Stimulated activated CD8-positive, alpha-beta memory T cell treated with anti-CD3 and anti-CD28 coated beads, Interleukin-4, amount 100 ng/mL, for 48 hours (primary cell): ENCODE data around the gene CA9.
A peak's percentile ranks its signal among the peaks of the same experiment; 100 is the strongest.

Experiments used
- DNase-seq: peaks from one replicate; pipeline ENCODE4 v3.0.0-alpha.2; 2020

Gene CA9

DNA sequence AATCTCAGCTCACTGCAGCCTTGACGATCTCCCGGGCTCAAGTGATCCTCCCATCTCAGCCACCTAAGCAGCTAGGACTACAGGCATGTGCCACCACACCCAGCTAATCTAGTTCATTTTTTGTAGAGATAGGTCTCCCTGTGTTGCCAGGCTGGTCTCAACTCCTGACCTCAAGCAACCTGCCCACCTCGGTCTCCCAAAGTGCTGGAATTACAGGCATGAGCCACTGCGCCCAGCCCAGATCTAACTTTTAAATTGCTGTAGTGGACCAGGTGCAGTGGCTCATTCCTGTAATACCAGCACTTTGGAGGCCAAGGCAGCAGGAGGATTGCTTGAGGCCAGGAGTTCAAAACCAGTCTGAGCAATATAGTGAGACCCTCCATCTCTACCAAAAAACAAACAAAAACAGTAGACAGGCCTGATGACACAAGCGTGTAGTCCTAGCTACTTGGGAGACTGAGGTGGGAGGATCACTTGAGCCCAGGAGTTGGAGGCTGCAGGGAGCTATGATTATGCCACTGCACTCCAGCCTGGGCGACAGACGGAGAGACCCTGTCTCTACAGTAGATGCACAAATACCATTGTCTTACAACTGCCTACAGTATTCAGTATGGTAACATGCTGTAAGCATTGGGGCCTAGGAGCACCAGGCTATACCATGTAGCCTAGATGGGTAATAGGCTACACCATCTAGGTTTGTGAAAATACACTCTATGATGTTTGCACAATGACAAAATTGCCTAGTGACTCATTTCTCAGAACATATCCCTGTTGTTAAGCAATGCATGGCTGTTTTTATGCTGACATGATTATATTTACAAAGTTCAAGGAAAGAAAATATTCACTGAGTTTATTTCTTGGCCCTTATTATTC is 21.5 kb upstream of the CA9 start:
- DNase-seq, result no peak

- no peak for DNase-seq
These were observed 20.9 kb upstream of the CA9 start for GRCh38 chr9:35652829-35653209.

- no peak for DNase-seq
These were observed 20.1 kb upstream of the CA9 start for GRCh38 chr9:35653611-35654010.

DNA sequence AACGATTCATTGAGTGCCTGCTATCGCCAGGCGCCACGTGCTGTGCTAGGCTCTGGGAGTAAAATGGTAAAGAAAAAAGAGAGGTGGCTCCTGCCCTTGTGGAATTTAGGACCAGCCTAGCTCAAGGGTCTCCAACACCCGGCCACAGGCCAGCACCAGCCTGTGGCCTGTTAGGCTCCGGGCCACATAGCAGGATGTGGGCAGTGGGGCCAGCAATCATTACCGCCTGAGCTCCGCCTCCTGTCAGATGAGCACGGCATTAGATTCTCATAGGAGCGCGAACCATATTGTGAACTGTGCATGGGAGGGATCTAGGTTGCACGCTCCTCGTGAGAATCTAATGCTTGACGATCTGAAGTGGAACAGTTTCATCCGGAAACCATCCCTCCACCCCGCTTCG is 17.4 kb upstream of the CA9 start:
- DNase-seq, result no peak

DNA sequence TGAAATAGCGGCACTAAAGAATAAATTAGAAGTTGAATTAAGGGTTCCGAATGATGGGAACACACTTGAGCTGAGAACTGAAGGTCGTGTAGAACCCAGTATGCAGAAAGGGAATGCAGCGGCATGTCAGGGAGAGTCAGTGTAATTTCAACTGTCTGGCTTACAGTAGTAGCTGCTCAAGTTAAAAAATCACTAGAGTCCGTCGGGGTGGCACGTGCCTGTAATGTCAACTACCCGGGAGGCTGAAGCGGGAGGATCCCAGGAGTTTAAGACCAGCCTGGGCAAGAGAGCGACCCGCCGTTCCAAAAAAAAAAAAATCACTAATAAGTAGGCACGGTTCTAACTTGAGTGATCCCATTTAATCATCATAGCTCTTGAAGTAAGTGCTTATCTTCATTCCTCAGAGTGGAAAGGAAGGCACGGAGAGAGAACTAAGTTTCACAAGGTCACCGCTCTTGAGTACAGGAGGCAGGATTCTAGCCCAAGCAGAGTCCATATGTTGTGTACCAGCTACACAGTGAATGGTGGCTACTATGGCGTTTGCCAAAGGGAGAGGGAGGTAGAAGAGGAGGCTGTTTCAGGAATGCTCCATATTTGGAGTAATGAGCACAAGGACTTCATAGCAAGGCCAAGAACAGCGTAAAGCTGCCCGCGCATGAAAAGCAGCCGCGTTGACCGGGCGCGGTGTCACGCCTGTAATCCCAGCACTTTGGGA is 16.7 kb upstream of the CA9 start:
- DNase-seq, result no peak

DNA sequence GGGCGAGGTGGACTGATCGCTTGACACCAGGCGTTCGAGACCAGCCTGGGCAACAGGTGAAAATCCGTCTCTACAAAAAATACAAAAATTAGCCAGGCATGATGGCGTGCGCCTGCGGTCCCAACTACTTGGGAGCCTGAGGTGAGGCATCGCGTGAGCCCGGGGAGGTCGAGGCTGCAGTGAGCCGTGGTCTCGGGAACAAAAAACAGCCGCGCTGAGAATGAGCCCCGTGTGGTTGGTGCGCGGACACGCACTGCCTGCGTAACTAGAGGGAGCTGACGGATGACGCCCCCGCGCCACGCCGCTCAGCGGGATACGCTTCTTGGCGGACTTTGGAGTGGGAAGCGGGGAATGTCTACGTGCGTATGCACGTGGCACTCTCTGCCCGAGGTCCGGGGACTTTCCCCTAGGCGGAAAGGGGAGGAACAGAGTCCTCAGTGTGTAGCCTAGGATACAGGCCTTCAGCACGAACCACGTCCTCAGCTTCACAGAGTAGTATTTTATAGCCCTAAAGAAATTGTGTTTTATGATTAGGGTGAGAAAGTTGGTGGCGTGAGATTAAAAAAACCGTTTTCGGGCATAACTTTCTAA is 16.1 kb upstream of the CA9 start, which contains the start of gene RMRP:
TSS of gene RMRP (minus strand) at position 474 of the 591 bp plus-strand sequence.
- peak; percentile 97 for DNase-seq

- peak; percentile 87 for DNase-seq
These were observed 15.4 kb upstream of the CA9 start, which contains the start of gene CCDC107 for GRCh38 chr9:35658137-35658967. Gene CCDC107 (plus strand): TSS chr9:35658292. CDS start chr9:35658380, 88 bp downstream.

- DNase-seq, result peak; percentile 47
These were observed 14.8 kb upstream of the CA9 start for GRCh38 chr9:35658968-35659220.

DNA sequence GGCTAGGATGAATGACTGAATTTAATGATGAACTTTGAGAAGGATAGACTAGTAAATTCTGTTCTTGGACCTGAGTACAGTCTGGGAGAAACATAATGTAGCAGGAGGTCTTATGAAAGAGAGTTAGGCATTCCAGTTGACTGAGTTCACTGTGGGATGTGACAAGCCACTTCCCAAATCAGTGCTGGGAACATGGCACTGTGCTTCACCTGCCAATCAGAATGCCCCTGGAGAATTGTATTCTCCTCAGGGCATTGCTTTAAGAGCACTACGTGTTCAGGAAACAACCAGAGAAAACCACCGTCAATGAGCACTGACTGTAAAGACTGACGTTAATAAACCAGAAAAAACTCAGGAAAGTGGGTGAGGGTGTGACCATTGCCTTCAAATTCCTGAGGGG is 14.4 kb upstream of the CA9 start:
- no peak for DNase-seq

DNA sequence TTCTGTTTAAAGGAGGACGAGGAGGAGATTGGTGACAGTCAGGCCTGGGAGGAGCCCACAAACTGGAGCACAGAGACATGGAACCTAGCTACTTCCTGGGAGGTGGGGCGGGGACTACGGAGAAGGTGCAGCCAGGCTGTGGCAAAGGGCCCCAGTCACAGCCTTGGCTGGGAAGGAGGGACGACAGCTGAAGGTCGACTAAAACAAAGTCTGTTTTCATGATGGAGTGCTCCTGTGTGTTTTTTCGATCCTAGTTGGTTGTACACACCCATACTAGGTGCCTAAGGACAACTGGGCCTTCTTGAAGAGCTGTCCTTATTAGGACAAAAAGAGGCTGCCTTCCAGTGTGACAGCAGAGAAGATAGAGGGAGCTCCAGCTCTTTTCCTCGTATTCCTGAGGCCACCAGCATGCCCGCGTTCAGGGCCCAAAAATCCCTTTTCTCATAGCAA is 12.7 kb upstream of the CA9 start:
- DNase-seq, result no peak

- peak; percentile 31 for DNase-seq
These were observed 11.9 kb upstream of the CA9 start for GRCh38 chr9:35661756-35662350.

DNA sequence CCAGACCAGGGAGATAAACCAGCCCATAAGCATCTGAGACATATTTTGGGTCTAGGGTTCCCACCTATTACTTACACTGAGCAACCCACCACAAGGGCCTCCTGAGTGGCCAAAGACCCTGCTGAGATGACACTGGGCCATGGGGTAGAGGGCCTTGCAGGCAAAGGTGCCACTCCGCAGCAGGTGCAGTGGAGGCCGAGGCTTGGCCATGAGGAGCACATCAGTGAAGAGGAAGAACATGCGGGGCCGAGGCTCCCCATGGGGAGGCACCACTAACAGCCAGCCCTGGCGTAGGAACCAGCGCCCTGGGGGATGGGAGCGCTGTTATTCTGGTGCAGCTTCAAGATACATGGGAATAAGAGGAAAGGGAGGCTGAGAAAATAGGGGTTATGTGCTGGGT is 11.3 kb upstream of the CA9 start:
- DNase-seq, result no peak

- DNase-seq, result peak; percentile 87
These were observed 8.9 kb upstream of the CA9 start, which contains the start of gene ARHGEF39 for GRCh38 chr9:35664531-35665470. Gene ARHGEF39 (minus strand): TSS chr9:35665195. CDS start chr9:35665169, 26 bp downstream.

- no peak for DNase-seq
These were observed 8.3 kb upstream of the CA9 start for GRCh38 chr9:35665471-35665818.

GRCh38 chr9:35666045-35666444 is 7.7 kb upstream of the CA9 start:
- DNase-seq, result no peak

GRCh38 chr9:35666549-35666948 is 7.2 kb upstream of the CA9 start:
- DNase-seq, result no peak

GRCh38 chr9:35667939-35668338 is 5.8 kb upstream of the CA9 start:
- no peak for DNase-seq

DNA sequence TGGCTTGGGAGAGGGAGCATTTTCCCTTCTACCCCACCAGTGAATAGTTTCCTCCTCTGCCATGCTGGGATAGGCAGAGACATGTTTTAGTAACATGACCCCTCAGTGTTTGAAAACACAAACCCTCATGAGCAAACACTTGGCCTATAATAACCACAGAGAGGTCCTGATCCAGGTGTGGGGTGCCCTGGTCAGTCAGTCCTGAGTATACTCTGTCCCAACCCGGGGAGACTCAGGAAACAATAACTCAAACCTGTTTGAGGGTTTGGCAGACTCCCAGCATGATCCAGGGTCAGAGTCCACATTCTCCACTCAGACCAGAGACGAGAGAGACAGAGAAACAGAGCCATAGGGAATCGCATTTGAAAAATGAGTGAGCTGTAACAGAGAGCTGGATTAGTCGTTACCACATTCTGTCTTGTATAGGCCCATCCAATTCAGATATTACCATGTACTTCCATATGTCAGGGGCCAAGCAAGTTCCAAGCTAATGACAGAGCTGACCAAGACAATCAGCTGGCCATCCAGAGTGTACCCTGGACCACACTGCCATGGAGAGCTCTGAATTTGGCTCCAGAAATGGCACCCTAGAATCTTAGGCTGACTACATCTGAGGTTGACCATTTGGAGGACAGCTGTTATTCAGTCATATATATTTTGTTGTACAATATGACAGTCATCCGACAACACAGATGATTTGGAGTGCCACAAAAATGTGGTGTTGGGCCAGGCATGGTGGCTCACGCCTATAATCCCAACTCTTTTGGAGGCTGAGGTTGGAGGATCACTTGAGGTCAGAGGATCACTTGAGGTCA is 4.2 kb upstream of the CA9 start:
- DNase-seq, result no peak

GRCh38 chr9:35674025-35674361 is 265 bp downstream of the CA9 start:
- DNase-seq, result no peak

- no peak for DNase-seq
These were observed 1.5 kb downstream of the CA9 start for GRCh38 chr9:35675204-35675603.
